Measurements from ENCODE around the gene TMEM100.
"Not testable (repeated sequence)": the region's sequence is repeated elsewhere in the genome, so short reads cannot be mapped to it uniquely, and the experiment has no call there.

TMEM100 gene

DNA sequence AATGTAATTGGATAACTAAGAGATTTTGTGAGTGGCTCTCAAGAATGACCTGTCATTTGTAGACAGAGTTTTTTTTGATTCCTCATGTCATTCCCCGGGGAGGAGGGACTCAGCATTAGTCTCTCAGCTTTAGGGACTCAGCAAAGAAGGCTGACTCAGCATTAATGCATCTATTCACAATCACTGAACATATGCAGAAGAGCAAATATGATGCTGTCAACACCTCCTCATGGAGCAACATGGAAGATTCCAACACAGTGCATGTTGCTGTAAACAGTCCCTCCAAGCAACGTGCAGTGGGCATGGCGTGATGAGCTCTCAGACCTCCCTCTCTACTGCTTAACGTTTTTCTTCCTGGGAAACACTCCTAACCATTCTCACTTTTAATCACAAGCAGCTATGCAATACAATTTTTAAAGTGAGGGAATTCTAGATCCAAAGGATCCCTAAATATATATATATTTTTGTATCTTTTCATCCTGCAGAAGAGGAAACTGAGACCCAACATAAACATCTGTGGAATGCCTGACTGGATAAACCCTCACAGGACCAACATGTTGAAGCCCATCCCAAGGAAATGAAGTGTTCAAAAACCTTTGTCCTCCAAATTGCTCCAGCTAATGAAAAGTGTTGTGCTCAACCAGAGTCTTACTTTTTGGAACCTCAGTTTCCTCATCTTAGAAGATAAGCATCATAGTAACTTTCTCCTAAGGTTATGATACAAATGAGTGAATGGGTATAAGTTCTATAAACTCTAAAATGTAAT is 38.9 kb downstream of the TMEM100 start:
- DNase-seq, result no peak

DNA sequence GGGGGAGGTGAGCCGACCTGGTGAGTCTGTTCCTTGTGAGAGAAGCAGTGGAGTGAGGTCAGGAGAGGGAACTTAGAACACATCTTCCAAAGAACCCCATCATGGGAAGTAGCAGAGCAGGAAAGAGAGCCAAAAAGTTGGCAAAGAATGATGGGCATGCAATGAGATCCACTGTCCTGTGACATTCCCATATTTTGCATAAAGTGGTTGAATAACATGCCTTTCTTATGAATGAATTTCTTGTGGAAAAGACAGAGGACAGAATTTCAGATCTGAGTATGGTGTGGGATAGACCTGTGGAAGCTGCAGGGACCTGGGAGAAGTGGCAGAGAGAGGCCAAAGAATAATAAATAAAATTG is 41.3 kb downstream of the TMEM100 start:
- no peak for DNase-seq

DNA sequence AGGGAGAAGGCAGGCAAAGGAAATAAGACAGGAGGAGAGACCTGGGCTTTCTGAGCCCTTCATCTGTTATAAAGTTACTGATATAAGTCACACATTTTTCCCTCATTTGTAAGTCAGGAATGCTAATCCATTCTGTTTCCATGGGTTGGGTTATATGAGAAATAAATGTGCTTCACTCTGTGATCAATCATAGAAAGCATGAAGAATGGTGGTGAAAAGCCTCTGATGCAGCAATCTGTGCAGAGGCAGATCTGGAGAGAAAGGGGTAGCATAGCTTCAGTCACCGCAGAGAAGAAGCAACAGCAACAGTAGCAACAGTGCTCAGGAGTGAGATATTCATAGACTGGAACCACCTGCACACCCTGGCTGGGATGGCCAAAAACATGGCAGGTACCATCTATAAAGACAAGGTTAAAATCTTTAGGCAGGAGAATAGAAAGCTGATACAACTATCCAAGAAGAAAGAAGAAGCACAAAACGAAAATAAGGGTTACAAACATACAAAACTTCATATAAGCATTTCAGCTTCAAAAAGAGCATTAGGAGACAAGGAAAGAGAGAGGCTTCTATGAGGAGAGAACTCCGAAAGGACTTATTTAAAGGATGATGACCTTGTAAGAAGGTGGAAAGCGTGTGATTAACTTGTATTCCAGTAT is 41.9 kb downstream of the TMEM100 start:
- DNase-seq, result no peak

DNA sequence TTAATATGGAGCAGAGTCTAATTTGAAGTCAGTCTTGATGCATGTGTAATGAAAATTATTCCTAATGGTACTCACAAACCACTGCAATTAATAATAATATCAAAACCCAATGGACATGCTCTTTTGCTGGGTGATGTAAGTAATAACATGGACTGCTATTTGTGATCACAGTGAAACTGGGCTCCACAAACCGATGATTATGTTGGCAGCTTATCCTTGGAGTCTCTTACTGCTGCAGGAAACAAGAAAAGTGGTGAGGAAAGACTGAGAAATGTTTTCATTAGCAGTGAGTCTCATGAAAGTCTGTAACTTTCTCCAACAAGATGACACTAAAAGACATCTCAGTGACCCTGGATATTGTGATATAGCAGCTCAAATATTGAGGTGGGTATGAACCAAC is 45.2 kb downstream of the TMEM100 start:
- no peak for DNase-seq

DNA sequence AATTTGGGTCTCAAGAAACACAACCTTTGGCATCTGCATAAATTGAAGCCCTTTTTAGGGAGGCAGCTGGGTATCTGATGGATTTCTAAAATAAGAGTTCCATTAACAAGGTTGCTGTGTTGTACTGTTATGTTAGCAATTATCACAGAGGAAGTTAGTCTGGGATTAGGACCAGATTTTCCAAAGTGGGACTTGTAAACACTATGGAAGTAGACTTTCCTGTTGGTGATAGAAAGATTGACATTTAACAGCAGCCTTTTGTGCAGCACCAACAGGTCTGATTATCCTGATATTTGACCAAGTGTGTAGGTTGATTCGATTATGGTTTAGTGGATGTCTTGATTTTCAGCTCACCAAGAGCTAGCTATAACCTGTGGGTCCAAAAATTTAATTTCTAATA is 46.4 kb downstream of the TMEM100 start:
- DNase-seq, result no peak

DNA sequence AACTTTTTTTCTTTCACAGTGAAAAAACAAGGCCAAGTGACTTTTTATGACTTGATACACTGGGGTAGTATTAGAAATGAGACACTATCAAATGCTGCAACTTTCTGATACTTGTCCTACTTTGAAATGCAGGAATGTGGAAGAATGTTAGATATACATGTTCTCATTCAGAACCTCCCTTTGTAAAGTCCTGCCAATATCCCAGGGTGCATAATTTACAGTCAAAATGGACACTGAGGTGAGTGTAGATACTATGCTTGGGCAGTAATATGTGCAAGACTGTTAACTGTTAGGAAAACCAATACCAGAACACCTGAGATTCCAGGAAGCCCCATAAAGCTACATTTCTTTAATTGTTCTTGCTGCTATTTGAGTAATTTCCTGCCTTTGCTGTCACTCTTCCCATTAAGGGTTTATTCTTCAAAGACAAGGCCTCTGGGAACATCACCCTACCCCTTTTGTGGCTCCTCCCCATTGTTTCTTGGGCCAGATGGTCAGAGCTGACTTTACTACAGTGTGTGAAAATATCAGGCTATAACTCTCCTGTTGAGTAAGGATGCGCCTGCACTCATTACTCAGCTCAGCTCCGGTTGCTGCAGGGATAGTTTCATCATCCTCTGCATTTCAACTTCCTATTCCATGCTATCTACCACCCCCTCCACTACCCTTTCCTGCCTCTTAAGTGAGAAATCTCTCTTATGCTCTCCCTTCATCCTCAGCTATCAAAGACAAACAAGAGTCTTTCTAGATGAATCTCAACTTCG is 48.7 kb downstream of the TMEM100 start:
- DNase-seq, result no peak

DNA sequence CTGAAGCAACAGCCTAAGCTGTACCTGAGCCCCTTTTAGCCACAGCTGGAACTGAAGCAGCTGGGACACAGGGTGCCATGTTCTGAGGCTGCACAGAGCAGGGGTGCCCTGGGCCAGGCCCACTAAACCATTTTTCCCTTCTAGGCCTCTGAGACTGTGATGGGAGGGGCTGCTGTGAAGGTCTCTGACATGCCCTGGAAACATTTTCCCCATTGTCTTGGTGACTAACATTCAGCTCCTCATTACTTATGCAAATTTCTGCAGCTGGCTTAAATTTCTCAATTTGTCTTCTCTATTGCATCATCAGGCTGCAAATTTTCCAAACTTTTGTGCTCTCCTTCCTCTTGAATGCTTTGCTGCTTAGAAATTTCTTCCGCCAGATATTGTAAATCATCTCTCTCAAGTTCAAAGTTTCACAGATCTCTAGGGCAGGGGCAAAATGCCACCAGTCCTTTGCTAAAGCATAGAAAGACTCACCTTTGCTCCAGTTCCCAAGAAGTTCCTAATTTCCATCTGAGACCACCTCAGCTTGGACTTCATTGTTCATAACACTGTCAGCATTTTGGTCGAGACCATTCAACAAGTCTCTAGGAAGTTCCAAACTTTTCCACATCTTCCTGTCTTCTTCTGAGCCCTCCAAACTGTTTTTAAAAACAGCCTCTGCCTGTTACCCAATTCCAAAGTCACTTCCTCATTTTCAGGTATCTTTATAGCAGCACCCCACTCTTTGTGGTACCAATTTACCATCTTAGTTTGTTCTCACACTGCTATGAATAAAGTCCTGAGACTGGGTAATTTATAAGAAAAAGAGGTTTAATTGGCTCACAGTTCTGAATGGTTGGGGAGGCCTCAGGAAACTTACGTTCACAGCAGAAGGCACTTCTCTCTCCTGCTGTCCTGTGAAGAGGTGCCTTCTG is 49.8 kb downstream of the TMEM100 start:
- DNase-seq, result no peak

DNA sequence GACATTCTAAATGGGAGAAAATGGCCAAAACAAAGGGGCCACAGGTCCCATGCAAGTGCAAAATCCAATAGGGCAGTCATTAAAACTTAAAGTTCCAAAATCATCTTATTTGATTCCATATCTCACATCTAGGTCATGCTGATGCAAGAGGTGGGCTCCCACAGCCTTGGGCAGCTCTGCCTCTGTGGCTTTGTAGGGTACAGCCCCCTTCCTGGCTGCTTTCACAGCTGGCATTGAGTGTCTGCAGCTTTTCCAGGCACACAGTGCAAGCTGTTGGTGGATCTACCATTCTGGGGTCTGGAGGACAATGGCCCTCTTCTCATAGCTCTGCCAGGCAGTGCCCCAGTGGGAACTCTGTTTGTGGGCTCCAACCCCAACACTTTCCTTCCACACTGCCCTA is 50.7 kb downstream of the TMEM100 start:
- not testable (repeated sequence) for DNase-seq

All from activated CD4-positive, alpha-beta T cell treated with anti-CD3 and anti-CD28 coated beads, Interleukin-2, Interleukin-6, amounts not matched to agents 100 ng/mL and 50 ng/mL, durations not matched to agents 16 hours and 8 hours (primary cell).